Pancreas (tissue), 10 donors: ENCODE data around the gene SCAMP4. TPM values are rescaled to one million over a fixed set of nuclear protein-coding genes. Genes with fewer than 3 reads are reported as not detected.

Source experiments
- ATAC-seq, 4 donors: fragments of 200-7000 bp; cut with Tn5 transposase; one replicate each; pipeline versions ENCODE4 v1.8.0 to v1.9.1; 2020; ENCODE audit warnings: mild to moderate bottlenecking in 4 of 4, moderate library complexity in 4 of 4
- DNase-seq, 6 donors: peaks; one replicate each; pipeline ENCODE4 v3.0.0-alpha.2; 2020
- FAIRE-seq: peaks from 2 replicates; lab custom pipeline; 2012; peaks lifted over from hg19 to GRCh38; lab: Jason Lieb, UNC
- H3K27ac ChIP-seq, 4 donors: fragments of 200-600 bp; sonication (generic); 1 replicate in 3 of 4; 2 replicates in 1 of 4; pipeline versions ENCODE4 v1.5.0 to v1.8.0; 2020
- H3K27me3 ChIP-seq, 4 donors: fragments of 200-600 bp; one replicate each; pipeline ENCODE4 v1.8.0; 2021
- H3K36me3 ChIP-seq, 3 donors: fragments of 200-600 bp; sonication (generic) in 1 of 3; one replicate each; pipeline versions ENCODE4 v1.5.0 to v1.8.0; 2020 to 2021
- H3K4me1 ChIP-seq, 3 donors: fragments of 200-600 bp; one replicate each; pipeline ENCODE4 v1.8.0; 2021
- H3K4me3 ChIP-seq, 4 donors: fragments of 200-600 bp; sonication (generic) in 2 of 4; one replicate each; pipeline versions ENCODE4 v1.5.0 to v1.8.0; 2020 to 2021
- H3K9me3 ChIP-seq, 4 donors: fragments of 200-600 bp; one replicate each; pipeline ENCODE4 v1.8.0; 2021
- WGBS, 2 donors: extraction: QIAGEN DNeasy Blood & Tissue Kit; methylation state at CpG; one replicate each; pipeline ENCODE4 v1.1.7; 2013; 5-methylcytosine and 5-hydroxymethylcytosine counted together
- intact Hi-C, 3 donors: fragments of 100-400 bp; cut with DNase I; formaldehyde crosslinking; loops; one replicate each; pipeline versions ENCODE4 v1.11.1 to v1.14.2; 2022
- polyA plus RNA-seq, 2 donors: library from polyadenylated mRNA; stranded (reverse); fragments of 200-250 nt; gene quantifications; one replicate each; pipeline ENCODE4 v1.2.3, GENCODE V29; 2013
- total RNA-seq, 6 donors: library from RNA; stranded (reverse); fragmentation: NEBNext Ultra II Directional in 4 of 6; extraction: Animal tissue kit (Norgen Biotek cat#: 25700) in 4 of 6; gene quantifications; one replicate each; pipeline versions ENCODE4 v1.2.1 to v1.2.4, GENCODE V29; 2021 to 2023
- TF ChIP-seq, protein P1 (sequence below), 4 donors: fragments of 200-600 bp; sonication (generic) in 3 of 4; IDR thresholded peaks; one replicate each; pipeline versions ENCODE4 v1.5.0 to v1.8.0; 2021; ENCODE audit warnings: antibody characterized with exemption in 4 of 4
- donor health status: healthy with polysubstance abuse.
- donor health status: DM: no; HTN: no; CAD: no; lungs with moderate emphysema.
- donor health status: DM: no; HTN: no; CAD: no.
- donor health status: control.
- donor health status: control.
- donor health status: Bipolar disorder and iron deficiency.
- donor health status: DM: yes; HTN: yes; CAD: no.
- donor health status: DM: no; HTN: no; CAD: no.
- donor health status: DM: no; HTN: no; CAD: no.
- donor health status: DM: yes; HTN: yes; CAD: no.

SCAMP4 gene
- total and polyA plus RNA-seq, 8 donors: 23.0 to 52.2 (median 31.4) TPM

DNA sequence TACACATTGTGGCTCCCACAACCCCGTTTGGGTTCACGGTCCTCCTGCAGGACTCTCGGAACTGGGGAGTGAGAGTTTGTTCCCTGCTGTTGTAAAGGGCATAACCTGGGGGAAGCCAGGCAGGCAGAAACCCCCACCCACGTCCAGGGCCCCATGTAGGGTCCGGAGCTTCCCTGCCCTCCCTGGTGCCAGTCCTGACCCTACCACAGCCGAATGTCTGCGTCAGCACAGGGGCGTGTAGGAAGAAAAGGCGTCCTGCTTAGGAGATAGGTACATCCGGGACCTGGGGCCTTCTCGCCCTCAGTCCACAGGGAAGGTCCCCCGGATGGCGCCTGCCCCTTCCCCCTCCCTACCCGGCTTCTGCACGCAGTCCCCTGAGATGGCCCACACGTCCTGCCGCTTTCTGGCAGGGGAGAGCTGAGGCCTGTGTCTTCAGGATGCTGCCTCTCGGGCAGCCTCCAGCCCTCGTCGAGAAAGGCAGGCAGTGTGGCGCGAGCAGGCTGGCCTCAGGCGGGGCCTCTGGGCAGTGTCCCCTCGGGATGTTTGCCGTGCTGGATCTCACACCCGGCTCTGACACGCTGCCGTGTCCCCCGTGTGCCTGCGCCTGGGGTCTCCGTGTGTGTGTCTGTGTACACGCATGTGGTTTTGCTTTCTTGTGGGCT is 54.9 kb downstream of the SCAMP4 start:
- no peaks in the 10 kb centered on the region for H3K27me3 ChIP-seq
- no peaks in the 10 kb centered on the region for H3K9me3 ChIP-seq
- H3K36me3 ChIP-seq: no peaks in the 10 kb centered on the region
- FAIRE-seq: no peak
- intact Hi-C loops: no loop called here
- H3K4me3 ChIP-seq: no peak overlapping the region
- 94% methylated on average over 32 of the region's 32 CpGs for WGBS, 2 donors
- H3K4me1 ChIP-seq: no peaks in the 10 kb centered on the region
- TF ChIP-seq, protein P1, sequence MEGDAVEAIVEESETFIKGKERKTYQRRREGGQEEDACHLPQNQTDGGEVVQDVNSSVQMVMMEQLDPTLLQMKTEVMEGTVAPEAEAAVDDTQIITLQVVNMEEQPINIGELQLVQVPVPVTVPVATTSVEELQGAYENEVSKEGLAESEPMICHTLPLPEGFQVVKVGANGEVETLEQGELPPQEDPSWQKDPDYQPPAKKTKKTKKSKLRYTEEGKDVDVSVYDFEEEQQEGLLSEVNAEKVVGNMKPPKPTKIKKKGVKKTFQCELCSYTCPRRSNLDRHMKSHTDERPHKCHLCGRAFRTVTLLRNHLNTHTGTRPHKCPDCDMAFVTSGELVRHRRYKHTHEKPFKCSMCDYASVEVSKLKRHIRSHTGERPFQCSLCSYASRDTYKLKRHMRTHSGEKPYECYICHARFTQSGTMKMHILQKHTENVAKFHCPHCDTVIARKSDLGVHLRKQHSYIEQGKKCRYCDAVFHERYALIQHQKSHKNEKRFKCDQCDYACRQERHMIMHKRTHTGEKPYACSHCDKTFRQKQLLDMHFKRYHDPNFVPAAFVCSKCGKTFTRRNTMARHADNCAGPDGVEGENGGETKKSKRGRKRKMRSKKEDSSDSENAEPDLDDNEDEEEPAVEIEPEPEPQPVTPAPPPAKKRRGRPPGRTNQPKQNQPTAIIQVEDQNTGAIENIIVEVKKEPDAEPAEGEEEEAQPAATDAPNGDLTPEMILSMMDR (IDR thresholded peaks at IDR 0.05): no peak
- no peak for ATAC-seq
- peak in 1 of 6 donors; percentile 50 for DNase-seq
- H3K27ac ChIP-seq: no peak overlapping the region

DNA sequence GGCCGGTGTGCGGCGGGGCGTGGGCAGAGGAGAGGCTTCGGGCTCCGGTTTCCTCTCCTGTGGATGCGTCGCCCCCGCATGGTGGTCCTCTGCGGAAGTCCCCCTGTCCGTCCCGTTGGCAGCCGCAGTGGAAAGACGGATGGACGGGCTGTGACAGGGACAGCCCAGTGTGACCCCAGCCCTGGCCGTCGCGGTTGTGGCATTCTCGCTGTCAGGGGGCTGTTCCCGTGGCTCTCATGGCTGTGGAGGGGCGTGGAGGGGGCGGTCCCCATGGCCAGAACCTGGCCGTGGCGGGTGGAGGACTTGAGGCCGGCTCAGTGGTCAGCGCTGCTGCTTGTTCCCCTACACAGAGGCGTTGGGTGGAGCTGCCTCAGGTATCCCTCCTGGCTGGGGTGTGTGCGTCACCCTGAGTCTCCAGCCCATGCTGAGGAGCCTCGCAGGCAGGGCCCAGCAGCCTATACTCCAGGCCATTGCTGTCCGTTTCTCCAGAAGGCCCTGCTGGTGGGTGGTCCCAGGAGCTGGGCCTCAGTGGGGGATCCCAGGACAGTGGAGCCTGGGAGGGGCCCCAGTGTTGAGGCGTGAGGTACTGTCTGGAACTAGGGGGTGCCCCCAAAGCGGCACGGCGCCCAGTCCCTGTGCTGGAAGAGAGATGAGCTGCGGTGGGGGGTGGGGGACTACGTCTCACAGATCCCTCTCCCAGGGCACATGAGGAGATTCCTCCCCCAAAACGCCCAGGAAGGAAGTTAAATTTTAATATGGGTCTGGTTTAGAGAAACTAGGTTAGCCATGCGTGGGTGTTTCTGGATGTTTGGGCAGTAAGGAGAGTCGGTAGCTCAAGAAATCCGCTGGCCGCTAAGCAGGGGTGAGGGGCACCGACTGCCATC is 56.0 kb downstream of the SCAMP4 start:
- Histone ChIP-seq H3K27ac (no peak overlapping the region), H3K4me3 (no peak overlapping the region), H3K4me1 (no peaks in the 10 kb centered on the region), H3K36me3 (no peaks in the 10 kb centered on the region), H3K27me3 (no peaks in the 10 kb centered on the region), H3K9me3 (no peaks in the 10 kb centered on the region)
- DNase-seq (peak in 1 of 6 donors; percentile 52), FAIRE-seq (no peak), ATAC-seq (peak in 1 of 4 donors; percentile 15)
- TF ChIP-seq, protein P1 (IDR thresholded peaks at IDR 0.05): no peak
- intact Hi-C loops: no loop called here
- 89 to 90% methylated on average over 42 of the region's 42 CpGs for WGBS, 2 donors

DNA sequence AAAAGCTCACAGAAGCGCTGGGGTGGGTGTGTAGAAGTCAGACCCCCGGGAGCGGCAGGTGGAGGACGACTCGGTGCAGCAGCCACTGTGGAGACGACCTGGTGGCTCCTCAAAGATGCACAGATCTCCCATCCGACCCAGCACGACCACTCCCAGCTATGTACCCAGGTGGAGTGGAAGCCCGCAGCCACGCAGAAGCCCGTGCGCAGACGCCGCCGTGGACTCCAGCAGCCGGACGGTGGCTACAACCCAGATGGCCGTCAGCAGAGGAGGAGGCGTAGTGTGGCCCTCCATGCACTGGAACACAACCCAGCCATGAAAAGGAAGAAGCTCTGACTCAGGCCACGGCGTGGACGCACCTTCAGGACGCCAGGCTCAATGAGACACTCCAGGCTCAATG is 57.5 kb downstream of the SCAMP4 start:
- no peak for ATAC-seq
- Histone ChIP-seq H3K27me3 (no peaks in the 10 kb centered on the region), H3K4me3 (no peak overlapping the region), H3K36me3 (no peaks in the 10 kb centered on the region), H3K4me1 (no peaks in the 10 kb centered on the region), H3K27ac (no peak overlapping the region), H3K9me3 (no peaks in the 10 kb centered on the region)
- WGBS, 2 donors: 95 to 96% methylated on average over 21 to 23 of the region's 23 CpGs
- intact Hi-C loops: no loop called here
- no peak for DNase-seq
- no peak for FAIRE-seq
- TF ChIP-seq, protein P1 (IDR thresholded peaks at IDR 0.05): no peak

DNA sequence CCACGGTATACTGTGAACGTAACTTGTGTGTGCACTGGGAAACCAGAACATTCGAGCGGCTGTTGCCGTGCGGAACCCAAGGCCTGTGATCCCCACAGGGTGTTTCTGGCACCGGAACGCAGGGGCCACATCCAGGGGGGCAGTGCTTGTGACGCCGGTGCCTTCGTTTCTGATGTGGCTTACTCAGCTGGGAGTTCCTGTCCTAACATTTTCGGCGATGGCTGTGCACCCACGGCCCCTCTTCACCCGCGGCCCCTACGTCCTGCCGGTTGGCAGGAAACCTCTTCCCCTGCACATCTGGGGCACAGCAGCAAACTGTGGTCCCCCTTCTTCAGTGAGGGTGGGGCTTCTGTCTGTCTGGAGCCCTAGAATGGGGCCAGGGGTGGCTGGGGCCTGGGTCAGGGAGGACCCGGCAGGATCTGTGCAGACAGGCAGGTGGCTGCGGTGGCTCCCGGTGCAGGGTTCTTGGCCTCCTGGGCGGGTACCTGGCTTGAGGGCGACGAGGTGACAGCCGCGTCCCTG is 61.9 kb downstream of the SCAMP4 start:
- intact Hi-C loops: no loop called here
- Histone ChIP-seq H3K27me3 (no peaks in the 10 kb centered on the region), H3K9me3 (no peaks in the 10 kb centered on the region), H3K4me1 (no peaks in the 10 kb centered on the region), H3K27ac (no peak overlapping the region), H3K4me3 (no peak overlapping the region), H3K36me3 (peaks cover 0 to 3% (median 0%) of the 10 kb centered on the region in 3 donors)
- ATAC-seq (no peak), DNase-seq (peak in 1 of 6 donors; percentile 75), FAIRE-seq (no peak)
- TF ChIP-seq, protein P1 (IDR thresholded peaks at IDR 0.05): no peak
- 91 to 92% methylated on average over 24 to 26 of the region's 26 CpGs for WGBS, 2 donors
